Breast epithelium (tissue), 3 donors: ENCODE results near the gene CORO7.

Experiments used
- POLR2A ChIP-seq: fragments of 450-650 bp; IDR thresholded peaks from one replicate; pipeline ENCODE4 v1.6.1; 2016; ENCODE audit warnings: antibody characterized with exemption, mild to moderate bottlenecking, moderate library complexity
- POLR2AphosphoS5 ChIP-seq, 3 donors: sonication (generic); formaldehyde crosslinking; IDR thresholded peaks; one replicate each; pipeline ENCODE4 v1.6.1; 2017; ENCODE audit warnings: antibody characterized with exemption in 3 of 3
- TF ChIP-seq, protein P1 (sequence below), 3 donors: fragments of 450-650 bp; IDR thresholded peaks; one replicate each; pipeline ENCODE4 v1.5.1; 2016 to 2017; ENCODE audit warnings: antibody characterized with exemption in 3 of 3, mild to moderate bottlenecking in 3 of 3, moderate library complexity in 3 of 3

- no peak for TF ChIP-seq POLR2A
- TF ChIP-seq, protein P1, sequence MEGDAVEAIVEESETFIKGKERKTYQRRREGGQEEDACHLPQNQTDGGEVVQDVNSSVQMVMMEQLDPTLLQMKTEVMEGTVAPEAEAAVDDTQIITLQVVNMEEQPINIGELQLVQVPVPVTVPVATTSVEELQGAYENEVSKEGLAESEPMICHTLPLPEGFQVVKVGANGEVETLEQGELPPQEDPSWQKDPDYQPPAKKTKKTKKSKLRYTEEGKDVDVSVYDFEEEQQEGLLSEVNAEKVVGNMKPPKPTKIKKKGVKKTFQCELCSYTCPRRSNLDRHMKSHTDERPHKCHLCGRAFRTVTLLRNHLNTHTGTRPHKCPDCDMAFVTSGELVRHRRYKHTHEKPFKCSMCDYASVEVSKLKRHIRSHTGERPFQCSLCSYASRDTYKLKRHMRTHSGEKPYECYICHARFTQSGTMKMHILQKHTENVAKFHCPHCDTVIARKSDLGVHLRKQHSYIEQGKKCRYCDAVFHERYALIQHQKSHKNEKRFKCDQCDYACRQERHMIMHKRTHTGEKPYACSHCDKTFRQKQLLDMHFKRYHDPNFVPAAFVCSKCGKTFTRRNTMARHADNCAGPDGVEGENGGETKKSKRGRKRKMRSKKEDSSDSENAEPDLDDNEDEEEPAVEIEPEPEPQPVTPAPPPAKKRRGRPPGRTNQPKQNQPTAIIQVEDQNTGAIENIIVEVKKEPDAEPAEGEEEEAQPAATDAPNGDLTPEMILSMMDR (IDR thresholded peaks at IDR 0.05): no peak
- no peak for TF ChIP-seq POLR2AphosphoS5 (IDR thresholded peaks at IDR 0.05)
Measured at GRCh38 chr16:4389051-4389955, 27.1 kb downstream of the CORO7 start.
